SU-DHL-6 (cell line): ENCODE measurements around the gene MGMT.

Experiments used
- H2AFZ ChIP-seq: fragments of 200-600 bp; sonication (generic); 2 replicates; pipeline ENCODE4 v1.6.1; 2014; ENCODE audit warnings: low read depth, mild to moderate bottlenecking, moderate library complexity, mixed read lengths, antibody characterized with exemption, low read length; ENCODE audit not compliant: severe bottlenecking
- H3F3A ChIP-seq: fragments of 200-600 bp; shearing (Covaris generic); 2 replicates; pipeline ENCODE4 v1.6.0; 2016; ENCODE audit warnings: antibody characterized with exemption, mild to moderate bottlenecking; ENCODE audit not compliant: insufficient read depth
- H3K27ac ChIP-seq: fragments of 200-600 bp; sonication (generic); 2 replicates; pipeline ENCODE4 v1.5.1; 2016; ENCODE audit warnings: low read depth, mild to moderate bottlenecking, low read length, moderate library complexity, mixed read lengths
- H3K27me3 ChIP-seq: fragments of 200-600 bp; sonication (generic), shearing (Covaris generic); 2 replicates; pipeline ENCODE4 v1.6.0; 2014; ENCODE audit warnings: mild to moderate bottlenecking, low read length
- H3K36me3 ChIP-seq: fragments of 200-600 bp; sonication (generic); 2 replicates; pipeline ENCODE4 v1.6.1; 2014; ENCODE audit warnings: mild to moderate bottlenecking, low read length, mixed read lengths
- H3K4me2 ChIP-seq: fragments of 300-600, 200-600 bp; shearing (Covaris generic), sonication (generic); 2 replicates; pipeline ENCODE4 v1.6.0; 2014; ENCODE audit warnings: low read length, low read depth, mild to moderate bottlenecking; ENCODE audit not compliant: poor library complexity, severe bottlenecking
- H3K4me3 ChIP-seq: fragments of 200-600 bp; sonication (generic); 2 replicates; pipeline ENCODE4 v1.5.1; 2014; ENCODE audit warnings: antibody characterized with exemption, low read length, mild to moderate bottlenecking, mixed read lengths; ENCODE audit not compliant: insufficient read depth, poor library complexity, severe bottlenecking
- H3K79me2 ChIP-seq: fragments of 200-600 bp; sonication (generic); 2 replicates; pipeline ENCODE4 v1.6.1; 2014; ENCODE audit warnings: mild to moderate bottlenecking, low read length, moderate library complexity; ENCODE audit not compliant: insufficient read depth
- H3K9ac ChIP-seq: fragments of 200-600 bp; sonication (generic); 2 replicates; pipeline ENCODE4 v1.7.0; 2014; ENCODE audit warnings: mild to moderate bottlenecking, low read length
- H3K9me2 ChIP-seq: fragments of 200-600 bp; sonication (generic); replicated peaks from 2 replicates; pipeline ENCODE4 v1.6.1; 2014; ENCODE audit warnings: low read length; ENCODE audit not compliant: insufficient read depth
- H3K9me3 ChIP-seq: fragments of 200-600 bp; sonication (generic); 2 replicates; pipeline ENCODE4 v1.6.1; 2014; ENCODE audit warnings: low read length, mixed read lengths; ENCODE audit not compliant: insufficient read depth
- H4K20me1 ChIP-seq: fragments of 200-600 bp; sonication (generic); 2 replicates; pipeline ENCODE4 v1.6.1; 2014; ENCODE audit warnings: low read depth, mild to moderate bottlenecking, antibody characterized with exemption, low read length, moderate library complexity, mixed read lengths
- EZH2phosphoT487 ChIP-seq: fragments of 200-600 bp; sonication (generic), shearing (Covaris generic); conservative IDR thresholded peaks from 2 replicates; pipeline ENCODE4 v1.6.1; 2018; ENCODE audit warnings: mild to moderate bottlenecking, antibody characterized with exemption, low read length, moderate library complexity, mixed read lengths
- TF ChIP-seq, protein P1 (sequence below): fragments of 200-600 bp; sonication (generic); IDR thresholded peaks from one replicate; pipeline ENCODE4 v1.5.1; 2017; ENCODE audit warnings: antibody characterized with exemption, mild to moderate bottlenecking, low read length, moderate library complexity; ENCODE audit not compliant: insufficient read depth, poor library complexity, severe bottlenecking

MGMT gene

DNA sequence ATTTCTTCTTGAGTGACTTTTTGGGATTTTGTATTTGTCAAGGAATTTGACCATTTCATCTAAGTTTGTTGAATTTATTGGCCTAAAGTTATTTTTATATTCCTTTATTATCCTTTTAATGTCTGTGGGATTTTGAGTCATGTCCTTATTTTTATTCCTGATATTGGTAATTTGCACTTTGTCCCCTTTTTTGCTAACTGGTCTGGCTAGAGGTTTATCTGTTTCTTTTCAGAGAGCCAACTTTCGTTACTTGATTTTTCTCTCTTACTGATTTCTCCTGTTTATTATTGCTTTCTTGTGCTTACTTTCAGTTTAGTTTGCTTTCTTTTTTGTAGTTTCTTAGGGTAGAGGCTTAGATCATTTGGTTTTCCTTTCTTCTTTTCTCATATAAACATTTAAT, 14.6 kb downstream of the MGMT start:
- Histone ChIP-seq H3F3A (no peaks in the 10 kb centered on the region), H3K9me2 (no peaks in the 10 kb centered on the region), H2AFZ (no peak overlapping the region), H3K36me3 (no peaks in the 10 kb centered on the region), H3K79me2 (no peaks in the 10 kb centered on the region), H3K27ac (no peak overlapping the region), H3K4me3 (no peak overlapping the region), H3K27me3 (no peaks in the 10 kb centered on the region), H4K20me1 (no peaks in the 10 kb centered on the region), H3K9me3 (peaks cover 19% of the 10 kb centered on the region; the same call in 1 of the 2 replicates), H3K4me2 (no peak overlapping the region), H3K9ac (no peak overlapping the region)
- TF ChIP-seq, protein P1, sequence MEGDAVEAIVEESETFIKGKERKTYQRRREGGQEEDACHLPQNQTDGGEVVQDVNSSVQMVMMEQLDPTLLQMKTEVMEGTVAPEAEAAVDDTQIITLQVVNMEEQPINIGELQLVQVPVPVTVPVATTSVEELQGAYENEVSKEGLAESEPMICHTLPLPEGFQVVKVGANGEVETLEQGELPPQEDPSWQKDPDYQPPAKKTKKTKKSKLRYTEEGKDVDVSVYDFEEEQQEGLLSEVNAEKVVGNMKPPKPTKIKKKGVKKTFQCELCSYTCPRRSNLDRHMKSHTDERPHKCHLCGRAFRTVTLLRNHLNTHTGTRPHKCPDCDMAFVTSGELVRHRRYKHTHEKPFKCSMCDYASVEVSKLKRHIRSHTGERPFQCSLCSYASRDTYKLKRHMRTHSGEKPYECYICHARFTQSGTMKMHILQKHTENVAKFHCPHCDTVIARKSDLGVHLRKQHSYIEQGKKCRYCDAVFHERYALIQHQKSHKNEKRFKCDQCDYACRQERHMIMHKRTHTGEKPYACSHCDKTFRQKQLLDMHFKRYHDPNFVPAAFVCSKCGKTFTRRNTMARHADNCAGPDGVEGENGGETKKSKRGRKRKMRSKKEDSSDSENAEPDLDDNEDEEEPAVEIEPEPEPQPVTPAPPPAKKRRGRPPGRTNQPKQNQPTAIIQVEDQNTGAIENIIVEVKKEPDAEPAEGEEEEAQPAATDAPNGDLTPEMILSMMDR = no peak
- TF ChIP-seq EZH2phosphoT487 = no peak

DNA sequence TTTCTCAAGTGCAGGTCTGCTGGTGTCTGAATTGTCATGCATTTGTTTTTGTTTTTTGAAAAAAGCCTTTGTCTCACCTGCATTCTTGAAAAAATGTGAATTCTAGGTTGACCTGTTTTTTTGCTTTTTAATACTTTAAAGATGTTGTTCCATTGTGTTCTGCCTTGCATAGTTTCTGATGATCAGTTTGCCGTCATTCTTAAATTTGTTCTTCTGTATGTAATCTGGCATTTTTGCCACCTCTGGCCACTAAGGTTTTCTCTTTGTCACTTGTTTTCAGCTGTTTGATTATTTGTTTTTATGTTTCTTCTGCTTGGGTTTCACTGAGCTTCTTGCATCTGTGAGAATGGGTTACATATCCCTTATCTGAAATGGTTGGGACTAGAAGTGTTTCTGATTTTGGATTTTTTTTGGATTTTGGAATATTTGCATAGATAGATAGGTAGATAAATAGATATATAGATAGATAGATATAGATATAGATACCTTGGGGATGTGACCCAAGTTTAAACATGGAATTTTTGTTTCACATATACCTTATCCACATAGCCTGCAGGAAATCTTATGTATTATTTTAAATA, 16.5 kb downstream of the MGMT start:
- TF ChIP-seq, protein P1 = no peak
- no peak for TF ChIP-seq EZH2phosphoT487
- Histone ChIP-seq H3K4me3 (no peak overlapping the region), H3F3A (no peaks in the 10 kb centered on the region), H3K4me2 (no peak overlapping the region), H4K20me1 (no peaks in the 10 kb centered on the region), H3K9me3 (peaks cover 19% of the 10 kb centered on the region; the same call in 1 of the 2 replicates), H3K79me2 (no peaks in the 10 kb centered on the region), H2AFZ (no peak overlapping the region), H3K9ac (no peak overlapping the region), H3K36me3 (no peaks in the 10 kb centered on the region), H3K27ac (no peak overlapping the region), H3K9me2 (no peaks in the 10 kb centered on the region), H3K27me3 (no peaks in the 10 kb centered on the region)

DNA sequence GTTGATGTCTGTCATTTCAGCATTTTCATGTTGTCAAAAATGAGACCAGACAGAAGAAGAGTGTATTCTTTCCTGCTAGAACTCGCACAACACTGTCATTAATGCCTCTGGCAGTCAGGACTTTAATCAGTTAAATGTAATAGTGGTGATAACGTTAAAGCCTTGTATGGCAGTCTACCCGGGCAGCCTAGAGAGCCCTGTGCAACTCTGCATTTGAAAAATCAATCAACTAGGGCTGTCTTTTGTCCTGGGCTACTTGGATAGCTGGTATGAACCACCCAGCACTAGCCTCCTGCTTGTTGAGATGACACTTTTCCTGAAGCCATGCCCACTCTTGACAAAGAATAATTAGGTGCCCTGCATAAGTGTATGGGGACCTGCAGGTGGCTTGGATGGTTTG, 19.8 kb downstream of the MGMT start:
- peaks cover 22% of the 10 kb centered on the region; the same call in 1 of the 2 replicates for H3K9me3 ChIP-seq
- H3K9ac ChIP-seq = no peak overlapping the region
- no peak for TF ChIP-seq EZH2phosphoT487
- TF ChIP-seq, protein P1 = no peak
- H3K36me3 ChIP-seq = no peaks in the 10 kb centered on the region
- no peaks in the 10 kb centered on the region for H3K27me3 ChIP-seq
- no peaks in the 10 kb centered on the region for H4K20me1 ChIP-seq
- no peak overlapping the region for H3K4me2 ChIP-seq
- no peaks in the 10 kb centered on the region for H3K79me2 ChIP-seq
- H3F3A ChIP-seq = no peaks in the 10 kb centered on the region
- H3K27ac ChIP-seq = no peak overlapping the region
- no peak overlapping the region for H3K4me3 ChIP-seq
- H3K9me2 ChIP-seq = no peaks in the 10 kb centered on the region
- no peak overlapping the region for H2AFZ ChIP-seq
